Measurements from ENCODE around the gene ERBB3. TPM values are rescaled to one million over a fixed set of nuclear protein-coding genes. Genes with fewer than 3 reads are reported as not detected.

ERBB3 gene
- total RNA-seq, 1 donor from 2014 or later = 2.9 TPM

Other genes with a start within 250 kb of the ERBB3 start
- 2.1 TPM for gene MMP19, start 237.2 kb upstream of the ERBB3 start, total RNA-seq
- 16.2 TPM for gene PYM1, start 152.3 kb upstream of the ERBB3 start, total RNA-seq
- 6.9 TPM for gene DGKA, start 149.0 kb upstream of the ERBB3 start, total RNA-seq
- gene PMEL, start 114.1 kb upstream of the ERBB3 start, total RNA-seq = 0.57 TPM
- gene CDK2, start 113.3 kb upstream of the ERBB3 start, total RNA-seq = 8.4 TPM
- 128 TPM for gene RAB5B, start 106.1 kb upstream of the ERBB3 start, total RNA-seq
- gene SUOX, start 82.9 kb upstream of the ERBB3 start, total RNA-seq = 27.9 TPM
- 7.5 TPM for gene IKZF4, start 59.1 kb upstream of the ERBB3 start, total RNA-seq
- gene RPS26, start 38.2 kb upstream of the ERBB3 start, total RNA-seq = 41.0 TPM
- gene PA2G4, start 24.4 kb downstream of the ERBB3 start, total RNA-seq = 77.1 TPM
- 1,980 TPM for gene RPL41, start 36.5 kb downstream of the ERBB3 start, total RNA-seq
- 5.5 TPM for gene ZC3H10, start 38.1 kb downstream of the ERBB3 start, total RNA-seq
- gene ESYT1, start 48.1 kb downstream of the ERBB3 start, total RNA-seq = 28.0 TPM
- 41.4 TPM for gene MYL6B, start 72.4 kb downstream of the ERBB3 start, total RNA-seq
- 546 TPM for gene MYL6, start 78.2 kb downstream of the ERBB3 start, total RNA-seq
- 81.4 TPM for gene SMARCC2, start 109.3 kb downstream of the ERBB3 start, total RNA-seq
- 55.3 TPM for gene RNF41, start 141.8 kb downstream of the ERBB3 start, total RNA-seq
- 19.6 TPM for gene NABP2, start 144.2 kb downstream of the ERBB3 start, total RNA-seq
- gene SLC39A5, start 149.9 kb downstream of the ERBB3 start, total RNA-seq = not detected
- gene ANKRD52, start 178.2 kb downstream of the ERBB3 start, total RNA-seq = 28.5 TPM
- gene COQ10A, start 186.8 kb downstream of the ERBB3 start, total RNA-seq = 162 TPM
- gene CS, start 220.2 kb downstream of the ERBB3 start, total RNA-seq = 865 TPM
- gene CNPY2, start 235.8 kb downstream of the ERBB3 start, total RNA-seq = 32.3 TPM

Data from left ventricle myocardium superior (tissue), 1 donor.